Activated B cell treated with CpG ODN at 0.5 μM for 24 hours (primary cell): ENCODE measurements around the gene EWSR1. TPM values are rescaled to one million over a fixed set of nuclear protein-coding genes. Genes with fewer than 3 reads are reported as not detected.

ENCODE experiments used
- ATAC-seq: fragments of 200-7000 bp; cut with Tn5 transposase; one replicate; pipeline ENCODE4 v1.10.0; 2021; ENCODE audit warnings: low read depth, mild to moderate bottlenecking, moderate library complexity
- CTCF ChIA-PET: fragments of 350-600 bp; sonication (Branson Sonifier 250); formaldehyde crosslinking; loops from one replicate; lab custom pipeline; 2021; ENCODE audit warnings: antibody characterized with exemption; lab: Charles Lee
- POLR2A ChIA-PET: fragments of 350-600 bp; sonication (Branson Sonifier 250); formaldehyde crosslinking; loops from one replicate; lab custom pipeline; 2021; ENCODE audit warnings: antibody characterized with exemption; lab: Charles Lee
- DNase-seq: peaks from one replicate; pipeline ENCODE4 v3.0.0; 2022
- H3K27ac Mint-ChIP-seq: one replicate; pipeline ENCODE4 v1.8.0; 2020; ENCODE audit warnings: mixed read lengths
- H3K27me3 Mint-ChIP-seq: one replicate; pipeline ENCODE4 v1.8.0; 2021; ENCODE audit warnings: mixed read lengths
- H3K36me3 Mint-ChIP-seq: one replicate; pipeline ENCODE4 v1.8.0; 2021; ENCODE audit warnings: low read depth, mixed read lengths
- H3K4me1 Mint-ChIP-seq: one replicate; pipeline ENCODE4 v1.8.0; 2021; ENCODE audit warnings: mixed read lengths
- H3K4me3 Mint-ChIP-seq: one replicate; pipeline ENCODE4 v1.8.0; 2020; ENCODE audit warnings: mild to moderate bottlenecking, mixed read lengths
- H3K9me3 Mint-ChIP-seq: one replicate; pipeline ENCODE4 v1.8.0; 2020; ENCODE audit warnings: mixed read lengths
- CTCF ChIP-seq: fragments of 200-600 bp; IDR thresholded peaks from one replicate; pipeline ENCODE4 v1.8.0; 2022; ENCODE audit warnings: antibody characterized with exemption, mild to moderate bottlenecking
- intact Hi-C: fragments of 100-400 bp; cut with micrococcal nuclease; formaldehyde crosslinking; loops from one replicate; pipeline ENCODE4 v1.15.1; 2024
- total RNA-seq: library from RNA; stranded (reverse); gene quantifications from 2 replicates; pipeline ENCODE4 v1.2.3, GENCODE V29; 2022

The EWSR1 gene
- total RNA-seq, 1 donor from 2014 or later: 382 TPM

DNA sequence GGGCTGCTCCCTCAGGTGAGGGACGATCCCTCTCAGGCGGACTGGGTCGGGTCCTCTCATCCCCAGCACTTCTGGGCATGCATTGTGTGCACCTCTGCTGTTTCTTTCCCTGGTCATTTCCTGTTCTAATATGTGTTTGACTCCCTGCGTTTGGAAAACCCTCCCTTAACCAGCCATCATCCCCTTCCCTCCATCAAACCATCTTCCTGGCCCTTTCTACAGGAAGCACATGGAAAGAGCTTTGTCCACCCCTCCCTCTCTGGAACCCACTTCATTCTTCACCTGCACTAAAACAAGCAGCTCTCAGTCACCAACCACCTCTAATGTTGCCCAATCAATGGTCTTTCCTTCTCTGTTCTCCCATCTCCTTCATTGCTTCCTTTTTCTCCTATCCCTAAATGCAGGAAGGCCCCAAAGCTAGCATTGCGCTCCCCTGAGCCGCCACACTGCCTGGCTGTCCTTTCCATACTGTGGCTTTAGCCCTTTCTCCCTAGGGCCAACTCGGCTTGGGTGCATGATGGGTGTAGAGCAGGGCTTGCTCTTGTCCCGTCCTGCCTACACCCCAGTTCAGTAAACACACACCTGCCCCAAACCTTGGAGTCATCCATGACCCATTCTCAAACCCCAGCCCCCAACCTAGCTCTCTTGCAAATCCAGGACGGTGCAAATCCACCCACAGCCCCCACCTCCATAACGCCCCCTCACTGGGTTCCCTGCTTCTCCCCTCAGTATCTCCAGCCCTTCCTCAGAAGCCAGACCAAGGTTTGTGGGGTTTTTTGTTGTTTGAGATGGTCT lies 32.9 kb downstream of the EWSR1 start:
- H3K36me3 Mint-ChIP-seq: peaks cover 50% of the 10 kb centered on the region
- DNase-seq: no peak

GRCh38 chr22:29301716-29302401 lies 33.8 kb downstream of the EWSR1 start:
- Mint-ChIP-seq H3K36me3 (peaks cover 42% of the 10 kb centered on the region), H3K4me1 (peaks cover 12% of the 10 kb centered on the region), H3K9me3 (no peaks in the 10 kb centered on the region), H3K27me3 (peaks cover 8% of the 10 kb centered on the region), H3K27ac (no peak overlapping the region), H3K4me3 (no peak overlapping the region)
- ATAC-seq (no peak), DNase-seq (no peak)
- POLR2A ChIA-PET: no interaction called here
- TF ChIP-seq CTCF: no peak
- CTCF ChIA-PET: no interaction called here
- intact Hi-C loops: no loop called here

More for the DNA sequence above, 32.9 kb downstream of the EWSR1 start:
- POLR2A ChIA-PET: no interaction called here
- peaks cover 6% of the 10 kb centered on the region for H3K4me1 Mint-ChIP-seq
- CTCF ChIA-PET: no interaction called here
- H3K4me3 Mint-ChIP-seq: no peak overlapping the region
- peaks cover 8% of the 10 kb centered on the region for H3K27me3 Mint-ChIP-seq
- no peak overlapping the region for H3K27ac Mint-ChIP-seq
- H3K9me3 Mint-ChIP-seq: no peaks in the 10 kb centered on the region
- no peak for ATAC-seq
- no peak for TF ChIP-seq CTCF
- intact Hi-C loops: no loop called here

- Mint-ChIP-seq H3K36me3 (peaks cover 37% of the 10 kb centered on the region), H3K4me1 (peaks cover 13% of the 10 kb centered on the region), H3K9me3 (no peaks in the 10 kb centered on the region), H3K4me3 (no peak overlapping the region), H3K27me3 (peaks cover 9% of the 10 kb centered on the region), H3K27ac (no peak overlapping the region)
- ATAC-seq (no peak), DNase-seq (no peak)
- CTCF ChIA-PET: no interaction called here
- intact Hi-C loops: no loop called here
- POLR2A ChIA-PET: interaction anchor here (0.6 kb wide), 1 partner anchor 159 kb away, joined by 4 read pairs; no protein-coding TSS in a partner anchor
- no peak for TF ChIP-seq CTCF
Measured at GRCh38 chr22:29302402-29302680, 34.3 kb downstream of the EWSR1 start.

DNA sequence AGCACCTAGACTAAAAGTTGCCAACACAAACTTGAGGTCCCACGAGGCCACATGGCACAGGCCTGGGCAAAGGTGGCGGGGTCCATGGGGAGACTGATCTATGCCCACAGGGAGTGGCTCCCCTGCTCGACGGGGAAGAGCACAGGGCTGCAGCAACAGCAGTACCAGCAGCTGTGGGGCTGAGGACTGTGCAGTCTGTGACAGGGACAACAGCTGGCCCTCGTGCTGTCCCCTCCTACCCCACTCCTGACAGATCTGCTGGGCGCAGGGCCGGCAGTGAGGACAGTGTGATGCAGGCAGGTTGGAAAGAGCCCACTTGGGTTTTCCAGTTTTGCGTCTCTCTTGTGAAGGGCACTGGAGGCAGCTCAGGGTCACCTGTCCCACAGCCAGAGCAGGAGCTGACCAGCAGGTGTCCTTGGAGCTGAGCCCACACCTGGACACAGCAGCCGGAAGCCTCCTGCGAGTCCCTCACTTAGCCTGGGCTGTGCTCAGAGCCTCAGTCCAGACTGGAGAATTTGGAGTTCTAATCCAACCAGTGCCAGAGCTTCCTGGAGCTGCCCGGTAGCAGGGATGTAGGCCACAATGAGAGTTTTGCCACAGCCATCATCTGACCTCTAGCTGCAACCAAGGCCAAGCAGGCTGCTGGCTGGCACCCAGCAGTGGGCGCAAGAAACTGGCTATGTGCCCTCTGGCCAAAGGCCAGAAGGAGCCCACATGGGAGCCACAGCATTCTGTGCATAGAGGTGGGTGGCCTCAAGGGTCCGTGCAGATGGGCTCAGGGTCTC lies 34.8 kb downstream of the EWSR1 start:
- no peak for TF ChIP-seq CTCF
- Mint-ChIP-seq H3K4me3 (no peak overlapping the region), H3K4me1 (peaks cover 17% of the 10 kb centered on the region), H3K27ac (no peak overlapping the region), H3K27me3 (peaks cover 12% of the 10 kb centered on the region), H3K9me3 (no peaks in the 10 kb centered on the region), H3K36me3 (peaks cover 32% of the 10 kb centered on the region)
- DNase-seq (no peak), ATAC-seq (no peak)
- POLR2A ChIA-PET: interaction anchor here (0.6 kb wide), 2 partner anchors 15 to 158 kb away, joined by 3 to 4 read pairs; no protein-coding TSS in a partner anchor
- intact Hi-C loops: no loop called here
- CTCF ChIA-PET: no interaction called here

DNA sequence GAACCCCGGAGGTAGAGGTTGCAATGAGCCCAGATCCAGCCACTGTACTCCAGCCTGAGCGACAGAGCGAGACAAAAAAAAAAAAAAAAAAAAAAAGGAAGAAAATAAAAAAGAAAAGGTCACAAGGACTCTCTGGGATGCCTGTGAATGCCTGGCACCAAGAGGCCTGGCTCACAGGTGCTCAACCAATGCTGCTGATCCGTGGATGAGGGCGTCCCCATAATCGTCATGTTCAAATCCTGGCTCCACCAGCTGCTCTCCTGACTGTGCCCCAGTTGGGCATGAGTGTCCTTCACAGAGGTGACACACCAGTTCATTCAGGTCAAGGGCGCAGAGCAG lies 37.7 kb downstream of the EWSR1 start:
- ChIA-PET POLR2A (interaction anchor here (0.7 kb wide), 1 partner anchor 51 kb away, joined by 10 read pairs; no protein-coding TSS in a partner anchor), CTCF (no interaction called here)
- intact Hi-C loops: loop anchor here (1.0 kb wide), 1 partner anchor 218 kb away; no protein-coding TSS in a partner anchor
- Mint-ChIP-seq H3K4me1 (peaks cover 19% of the 10 kb centered on the region), H3K27me3 (peaks cover 15% of the 10 kb centered on the region), H3K9me3 (no peaks in the 10 kb centered on the region), H3K4me3 (peak overlapping the region; percentile 75), H3K27ac (no peak overlapping the region), H3K36me3 (peaks cover 6% of the 10 kb centered on the region)
- DNase-seq (no peak), ATAC-seq (no peak)
- no peak for TF ChIP-seq CTCF
